CD4-positive, alpha-beta T cell treated with Interferon alpha-2 for 1 hour (primary cell): Measurements from ENCODE around the gene CETN1.

Experiments
- DNase-seq, 2 donors: peaks; one replicate each; pipeline ENCODE4 v3.0.0-alpha.2; 2020 to 2022

Gene CETN1

DNA sequence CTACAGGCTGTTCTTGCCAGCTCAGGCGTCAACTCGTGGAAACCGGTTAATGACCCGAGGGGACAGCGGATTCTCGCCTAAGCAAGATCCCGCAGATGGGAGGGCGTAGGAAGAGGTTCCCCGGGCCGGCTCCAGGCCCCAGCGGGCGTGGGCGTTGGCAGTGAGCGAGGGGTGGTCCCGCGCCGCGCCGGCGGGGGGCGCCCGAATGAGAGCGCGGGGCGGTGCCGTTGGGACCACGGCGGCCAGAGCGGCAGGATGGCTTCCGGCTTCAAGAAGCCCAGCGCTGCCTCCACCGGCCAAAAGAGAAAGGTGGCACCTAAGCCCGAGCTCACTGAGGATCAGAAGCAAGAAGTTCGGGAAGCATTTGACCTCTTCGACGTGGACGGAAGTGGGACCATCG lies at the start of gene CETN1:
CETN1 (plus strand) TSS at position 227 of the 400 bp plus-strand sequence; CDS start at position 256, 29 bp downstream.
- DNase-seq = no peak

DNA sequence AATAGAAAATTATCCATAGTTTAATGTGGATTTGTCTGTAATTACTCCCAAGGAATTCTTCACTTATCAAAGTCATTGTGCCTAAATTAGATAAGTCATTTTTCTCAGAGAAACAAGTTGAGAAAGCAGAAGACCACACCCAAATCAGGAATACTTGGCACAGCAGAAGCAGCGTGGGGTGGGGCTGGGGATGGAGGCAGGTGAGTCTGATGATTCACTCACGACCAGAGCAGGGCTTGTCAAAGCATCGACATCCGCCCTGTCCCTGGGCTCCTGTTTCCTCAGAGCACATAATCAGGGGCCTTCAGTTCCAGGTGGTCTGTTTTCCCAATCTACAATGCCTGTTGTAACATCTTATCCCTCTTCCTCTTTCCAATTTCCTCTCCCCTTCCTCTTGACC lies 48.2 kb upstream of the CETN1 start:
- DNase-seq = no peak

DNA sequence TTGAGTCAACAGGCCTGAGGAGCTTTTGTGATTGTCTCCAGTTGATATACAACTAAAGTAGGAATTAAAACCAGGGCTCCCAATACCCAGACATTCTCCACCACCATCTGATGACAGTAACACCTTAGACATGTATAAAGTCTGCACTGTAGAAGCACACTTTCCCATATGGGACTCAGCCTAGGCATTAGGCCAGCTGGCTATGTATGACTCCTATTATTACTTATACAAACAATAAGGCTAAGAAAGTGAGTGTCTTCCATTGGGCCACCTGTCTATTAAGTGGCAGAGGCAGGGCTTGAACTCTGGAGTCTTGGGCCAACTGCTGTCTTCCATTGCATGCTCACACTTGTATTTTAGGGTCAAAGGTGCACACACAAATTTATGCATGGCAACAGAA lies 47.5 kb upstream of the CETN1 start:
- no peak for DNase-seq

DNA sequence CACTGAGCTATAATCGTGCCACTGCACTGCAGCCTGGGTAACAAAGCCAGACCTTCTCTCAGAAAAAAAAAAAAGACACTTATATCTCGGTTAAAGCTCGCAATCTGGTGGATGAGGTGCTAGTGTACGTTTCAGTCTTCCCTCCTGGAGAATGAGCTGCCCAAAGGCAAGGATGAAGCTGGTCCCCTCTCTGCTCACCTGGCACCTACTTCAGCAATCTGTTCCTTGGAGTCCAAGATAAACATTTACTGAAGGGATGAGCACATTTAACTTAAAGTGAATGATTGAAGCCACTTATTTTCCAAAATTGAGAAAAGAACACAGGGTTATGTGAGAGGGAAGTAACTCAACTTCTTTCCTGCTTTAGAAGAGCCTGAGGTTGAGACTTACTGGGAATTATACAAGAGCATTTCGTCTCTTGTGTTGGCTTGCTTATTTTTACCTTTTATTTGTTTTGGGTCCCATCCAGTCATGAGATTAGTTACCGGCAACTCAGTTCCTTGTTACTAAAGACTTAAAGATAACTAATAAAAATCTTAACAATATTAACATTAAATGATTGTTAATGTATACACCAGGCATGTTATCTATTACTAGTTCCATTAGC lies 46.1 kb upstream of the CETN1 start:
- DNase-seq = no peak

- DNase-seq = no peak
Measured at GRCh38 chr18:543447-544078, 36.6 kb upstream of the CETN1 start.

GRCh38 chr18:549967-550366 lies 30.2 kb upstream of the CETN1 start:
- no peak for DNase-seq

- DNase-seq = no peak
Measured at GRCh38 chr18:551404-552061, 28.6 kb upstream of the CETN1 start.

GRCh38 chr18:555705-556457 lies 24.3 kb upstream of the CETN1 start:
- no peak for DNase-seq

- DNase-seq = no peak
Measured at GRCh38 chr18:564708-565561, 15.2 kb upstream of the CETN1 start.

DNA sequence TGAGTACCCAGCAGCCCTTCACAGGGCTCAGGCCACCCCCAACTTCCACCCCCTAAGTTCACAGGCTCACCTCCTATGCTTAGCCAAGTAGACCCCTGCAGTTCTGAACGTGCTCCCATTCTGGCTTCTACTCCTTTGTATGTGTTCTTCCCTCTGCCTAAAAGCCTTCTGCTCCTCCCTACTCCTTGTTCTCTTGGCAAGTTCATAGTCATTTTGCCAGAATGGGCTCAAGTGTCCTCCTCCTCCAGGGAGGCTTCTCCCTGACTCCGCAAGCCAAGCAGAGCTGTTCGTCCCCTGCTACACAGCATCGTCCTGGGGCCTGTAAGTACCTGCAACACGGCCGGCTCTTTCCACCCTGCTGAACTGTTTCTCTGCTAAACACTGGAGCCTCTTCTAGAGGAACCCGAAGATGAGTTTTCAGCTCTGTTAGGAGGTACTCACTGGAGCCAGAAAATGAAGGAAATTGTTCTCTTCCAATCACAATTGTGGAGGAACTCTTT lies 14.6 kb upstream of the CETN1 start:
- no peak for DNase-seq

DNA sequence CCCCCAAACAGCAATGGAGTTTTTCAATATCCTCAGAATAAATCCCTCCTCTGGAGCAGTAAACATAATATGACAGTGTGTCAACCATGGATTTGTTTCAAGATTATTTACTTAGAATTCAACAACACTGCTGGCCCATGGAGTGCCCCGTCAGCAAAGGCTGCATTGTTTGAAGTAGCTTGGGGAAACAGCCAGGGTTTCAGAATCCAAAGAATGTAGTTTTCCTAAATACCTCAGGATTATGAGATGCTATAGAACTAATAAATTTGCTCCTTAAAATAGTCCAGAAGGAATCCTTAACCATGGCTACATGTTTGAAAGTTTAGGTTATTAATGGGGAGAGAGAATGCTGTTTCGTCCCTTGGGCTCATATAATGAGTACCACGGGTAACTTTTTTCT lies 13.1 kb upstream of the CETN1 start:
- DNase-seq = no peak

DNA sequence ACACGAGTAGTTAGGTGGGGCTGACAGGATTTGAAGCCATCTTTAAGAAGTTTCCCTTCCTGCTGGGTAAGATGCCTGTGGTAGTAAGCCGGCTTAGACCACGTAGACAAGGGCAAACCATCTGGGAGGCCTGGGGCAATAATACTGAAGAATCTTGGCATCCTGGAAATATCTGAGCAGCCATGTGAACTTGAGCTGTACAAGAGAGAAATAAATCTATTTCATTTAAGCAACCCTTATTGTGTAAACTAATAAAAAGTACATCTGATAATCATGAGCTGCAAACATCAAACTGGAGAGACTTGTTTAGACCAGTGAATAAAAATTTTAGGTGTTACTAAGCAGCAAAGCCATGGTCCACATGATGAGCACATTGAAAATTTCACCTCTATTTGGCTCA lies 11.4 kb upstream of the CETN1 start:
- DNase-seq = no peak

DNA sequence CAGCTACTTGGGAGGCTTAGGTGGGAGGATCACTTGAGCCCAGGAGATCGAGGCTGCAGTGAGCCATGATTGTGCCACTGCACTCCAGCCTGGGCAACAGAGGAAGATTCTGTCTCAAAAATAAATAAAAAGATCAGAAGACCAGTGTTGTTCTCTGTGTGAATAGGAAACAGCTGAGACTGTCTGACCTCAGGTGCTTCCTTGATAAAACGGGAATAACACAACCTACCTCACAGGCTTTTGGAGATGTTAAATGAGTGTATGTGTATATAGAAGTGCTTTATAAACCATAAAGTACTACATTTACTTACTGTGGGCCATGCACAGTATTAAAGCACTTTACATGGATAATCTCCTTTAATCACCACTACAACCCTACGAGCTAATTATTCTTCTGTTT lies 9.9 kb upstream of the CETN1 start:
- no peak for DNase-seq

- no peak for DNase-seq
Measured at GRCh38 chr18:570697-571096, 9.5 kb upstream of the CETN1 start.

DNA sequence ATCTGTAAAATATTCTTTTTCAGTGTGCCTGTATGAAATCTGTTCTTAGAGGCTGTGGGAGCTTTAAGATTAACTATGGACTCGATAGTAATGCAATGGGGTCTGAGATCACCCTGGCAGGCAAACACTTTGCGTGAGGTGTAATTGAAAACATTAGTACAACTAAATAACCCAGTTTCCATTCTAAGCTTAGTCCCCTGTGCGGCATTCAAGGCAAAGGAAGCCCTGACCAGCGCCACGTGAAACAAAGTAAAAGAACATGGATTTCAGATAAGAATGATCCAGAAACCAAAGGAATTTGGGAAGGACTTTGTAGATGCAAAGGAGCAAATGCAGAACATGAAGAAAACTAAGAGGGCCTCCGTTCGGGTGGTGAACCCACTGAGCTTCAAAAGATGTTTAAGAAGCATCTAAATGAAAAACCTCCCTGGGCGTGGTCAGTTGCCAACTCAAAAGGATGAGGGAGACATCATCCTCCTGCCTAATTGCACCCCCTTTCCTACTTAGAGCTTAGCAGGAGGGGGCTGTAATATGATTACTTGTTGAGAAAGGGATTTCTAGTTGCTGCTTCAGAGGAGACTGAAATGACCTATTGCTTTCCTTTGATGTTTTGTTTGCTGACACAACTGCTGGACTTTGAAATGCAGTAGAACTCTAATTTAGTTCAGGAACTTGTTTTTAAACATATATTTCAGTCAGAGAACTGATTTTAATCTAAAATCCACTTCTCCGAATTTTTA lies 7.9 kb upstream of the CETN1 start:
- DNase-seq = no peak

- DNase-seq = no peak
Measured at GRCh38 chr18:572831-573289, 7.3 kb upstream of the CETN1 start.

- DNase-seq = no peak
Measured at GRCh38 chr18:573385-573784, 6.8 kb upstream of the CETN1 start.

- DNase-seq = no peak
Measured at GRCh38 chr18:574149-574860, 5.9 kb upstream of the CETN1 start.

- no peak for DNase-seq
Measured at GRCh38 chr18:574865-575645, 5.1 kb upstream of the CETN1 start.

DNA sequence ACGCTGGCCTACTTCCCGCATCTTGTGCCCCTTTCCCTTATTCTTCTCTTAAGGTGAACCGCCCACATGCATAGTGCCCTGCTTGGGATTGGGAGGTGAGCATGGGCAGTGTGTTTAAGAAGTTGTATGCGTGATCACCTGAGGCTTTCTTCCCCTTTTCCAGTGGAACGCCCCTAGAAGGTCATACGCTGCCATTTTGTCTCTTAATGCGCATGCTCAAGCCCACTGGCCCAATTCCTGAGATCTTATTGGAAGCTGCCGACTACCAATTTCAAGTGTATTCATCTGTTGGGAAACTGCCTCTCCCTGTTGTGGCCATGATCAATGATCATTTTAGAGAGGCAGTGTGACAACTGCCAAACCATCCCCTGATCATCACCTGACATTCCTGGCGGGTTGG lies 3.3 kb upstream of the CETN1 start:
- DNase-seq = no peak
